ENCODE measurements around the gene CHRND.

DNA sequence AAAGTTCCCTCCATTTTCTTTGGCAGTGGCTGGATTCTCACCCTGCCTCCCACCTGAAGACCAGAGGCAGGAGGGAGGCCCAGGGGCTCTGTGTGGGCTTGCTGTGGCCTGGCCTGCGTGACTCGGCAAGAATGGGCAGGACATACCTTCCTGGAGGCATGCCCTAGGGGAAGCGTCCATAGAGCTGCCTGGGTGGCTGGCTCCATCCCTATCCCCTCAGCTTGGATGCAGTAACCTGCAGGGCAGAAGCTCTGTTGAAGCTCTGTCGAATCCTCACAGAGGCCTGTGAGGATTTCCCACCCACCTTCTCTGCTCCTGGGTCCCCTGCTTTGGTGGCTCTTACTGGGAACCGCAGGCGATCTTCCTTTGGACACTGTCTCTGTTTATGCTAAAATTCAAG, 7.1 kb upstream of the CHRND start:
- no peak for TF ChIP-seq CTCF (conservative IDR thresholded peaks at IDR 0.05)
- TF ChIP-seq EZH2 (IDR thresholded peaks at IDR 0.05; ENCODE audit: low read depth): no peak

All from PC-9 (cell line).